MM.1S (cell line): ENCODE data around the gene SMIM31.

Source experiments
- DNase-seq: peaks from one replicate; pipeline ENCODE4 v3.0.0-alpha.2; 2015
- H2AFZ ChIP-seq: fragments of 300-600 bp; sonication (generic); 2 replicates; pipeline ENCODE4 v1.6.0; 2016; ENCODE audit warnings: antibody characterized with exemption, low read length
- H3F3A ChIP-seq: fragments of 300-600 bp; sonication (generic); 2 replicates; pipeline ENCODE4 v1.6.1; 2016; ENCODE audit warnings: mild to moderate bottlenecking, antibody characterized with exemption, low read length, moderate library complexity, mixed read lengths; ENCODE audit not compliant: insufficient read depth
- H3K27ac ChIP-seq: fragments of 300-600 bp; sonication (generic); 2 replicates; pipeline ENCODE4 v1.5.1; 2016; ENCODE audit warnings: mild to moderate bottlenecking, low read length
- H3K27me3 ChIP-seq: fragments of 300-600 bp; sonication (generic); replicated peaks from 2 replicates; pipeline ENCODE4 v1.6.0; 2016; ENCODE audit warnings: low read length; ENCODE audit not compliant: insufficient read depth
- H3K36me3 ChIP-seq: fragments of 300-600 bp; sonication (generic); replicated peaks from 2 replicates; pipeline ENCODE4 v1.6.1; 2016; ENCODE audit warnings: mild to moderate bottlenecking, low read length, mixed read lengths; ENCODE audit not compliant: insufficient read depth
- H3K4me1 ChIP-seq: fragments of 300-600 bp; sonication (generic); 2 replicates; pipeline ENCODE4 v1.6.1; 2016; ENCODE audit warnings: low read length, mixed read lengths
- H3K4me2 ChIP-seq: fragments of 300-600 bp; sonication (generic); 2 replicates; pipeline ENCODE4 v1.6.0; 2016; ENCODE audit warnings: low read depth, low read length
- H3K4me3 ChIP-seq: fragments of 300-600 bp; sonication (generic); 2 replicates; pipeline ENCODE4 v1.5.1; 2016; ENCODE audit warnings: low read length, mixed read lengths
- H3K79me2 ChIP-seq: fragments of 300-600 bp; sonication (generic); 2 replicates; pipeline ENCODE4 v1.6.1; 2016; ENCODE audit warnings: mixed run types, low read length, mixed read lengths
- H3K9ac ChIP-seq: fragments of 300-600 bp; sonication (generic); 2 replicates; pipeline ENCODE4 v1.6.1; 2016; ENCODE audit warnings: low read length, mixed read lengths
- H3K9me2 ChIP-seq: fragments of 300-600 bp; sonication (generic); replicated peaks from 2 replicates; pipeline ENCODE4 v1.6.1; 2016; ENCODE audit warnings: mild to moderate bottlenecking, low read length, mixed read lengths; ENCODE audit not compliant: insufficient read depth
- H3K9me3 ChIP-seq: fragments of 300-600 bp; sonication (generic); replicated peaks from 2 replicates; pipeline ENCODE4 v1.6.1; 2016; ENCODE audit warnings: mild to moderate bottlenecking, low read length, mixed read lengths; ENCODE audit not compliant: insufficient read depth
- H4K20me1 ChIP-seq: fragments of 300-600 bp; sonication (generic); 2 replicates; pipeline ENCODE4 v1.6.1; 2016; ENCODE audit warnings: mild to moderate bottlenecking, low read length, moderate library complexity, mixed read lengths; ENCODE audit not compliant: insufficient read depth
- EZH2 ChIP-seq: fragments of 300-600 bp; sonication (generic); optimal IDR thresholded peaks from 2 replicates; pipeline ENCODE3; 2017; ENCODE audit warnings: low read depth, mild to moderate bottlenecking, antibody characterized with exemption, low read length, mixed read lengths
- EZH2phosphoT487 ChIP-seq: fragments of 300-600 bp; sonication (generic); IDR thresholded peaks from 2 replicates; pipeline ENCODE4 v1.6.1; 2018; ENCODE audit warnings: antibody characterized with exemption, low read length
- TF ChIP-seq, protein P1 (sequence below): fragments of 300-600 bp; sonication (generic); IDR thresholded peaks from 2 replicates; pipeline ENCODE4 v1.5.1; 2016; ENCODE audit warnings: antibody characterized with exemption, low read length, mixed read lengths

The SMIM31 gene

DNA sequence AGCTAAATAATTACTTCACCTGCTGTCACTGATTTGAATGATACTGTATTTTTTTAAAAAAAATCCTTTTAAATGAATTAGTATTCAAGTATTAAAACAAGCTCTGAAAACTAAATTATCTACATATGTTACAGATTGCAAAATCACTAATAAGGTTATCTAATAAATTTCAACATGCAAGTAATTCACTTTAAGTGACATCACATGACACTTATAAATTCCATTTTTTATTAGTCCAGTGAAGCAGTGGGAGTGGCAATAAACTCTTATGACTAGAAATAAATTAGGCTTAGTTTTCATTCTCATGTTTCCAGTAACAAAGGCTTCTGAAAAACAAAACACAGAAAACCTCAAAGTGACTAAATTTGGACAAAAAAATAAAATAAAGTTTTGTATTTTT, 36.3 kb downstream of the SMIM31 start:
- no peak for DNase-seq
- no peaks in the 10 kb centered on the region for H3K4me1 ChIP-seq
- H3K79me2 ChIP-seq, result no peaks in the 10 kb centered on the region
- H3K36me3 ChIP-seq, result no peaks in the 10 kb centered on the region
- H3K9me3 ChIP-seq, result no peaks in the 10 kb centered on the region
- no peaks in the 10 kb centered on the region for H3F3A ChIP-seq
- no peak overlapping the region for H2AFZ ChIP-seq
- H3K27ac ChIP-seq, result no peak overlapping the region
- H3K9me2 ChIP-seq, result no peaks in the 10 kb centered on the region
- H3K4me3 ChIP-seq, result no peak overlapping the region
- no peaks in the 10 kb centered on the region for H4K20me1 ChIP-seq
- no peak overlapping the region for H3K4me2 ChIP-seq
- H3K27me3 ChIP-seq, result no peaks in the 10 kb centered on the region
- no peak for TF ChIP-seq EZH2
- TF ChIP-seq, protein P1, sequence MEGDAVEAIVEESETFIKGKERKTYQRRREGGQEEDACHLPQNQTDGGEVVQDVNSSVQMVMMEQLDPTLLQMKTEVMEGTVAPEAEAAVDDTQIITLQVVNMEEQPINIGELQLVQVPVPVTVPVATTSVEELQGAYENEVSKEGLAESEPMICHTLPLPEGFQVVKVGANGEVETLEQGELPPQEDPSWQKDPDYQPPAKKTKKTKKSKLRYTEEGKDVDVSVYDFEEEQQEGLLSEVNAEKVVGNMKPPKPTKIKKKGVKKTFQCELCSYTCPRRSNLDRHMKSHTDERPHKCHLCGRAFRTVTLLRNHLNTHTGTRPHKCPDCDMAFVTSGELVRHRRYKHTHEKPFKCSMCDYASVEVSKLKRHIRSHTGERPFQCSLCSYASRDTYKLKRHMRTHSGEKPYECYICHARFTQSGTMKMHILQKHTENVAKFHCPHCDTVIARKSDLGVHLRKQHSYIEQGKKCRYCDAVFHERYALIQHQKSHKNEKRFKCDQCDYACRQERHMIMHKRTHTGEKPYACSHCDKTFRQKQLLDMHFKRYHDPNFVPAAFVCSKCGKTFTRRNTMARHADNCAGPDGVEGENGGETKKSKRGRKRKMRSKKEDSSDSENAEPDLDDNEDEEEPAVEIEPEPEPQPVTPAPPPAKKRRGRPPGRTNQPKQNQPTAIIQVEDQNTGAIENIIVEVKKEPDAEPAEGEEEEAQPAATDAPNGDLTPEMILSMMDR, result no peak
- no peak for TF ChIP-seq EZH2phosphoT487
- no peak overlapping the region for H3K9ac ChIP-seq

- no peak overlapping the region for H3K27ac ChIP-seq
- no peaks in the 10 kb centered on the region for H3K9me3 ChIP-seq
- no peaks in the 10 kb centered on the region for H3K9me2 ChIP-seq
- DNase-seq, result no peak
- no peaks in the 10 kb centered on the region for H3K36me3 ChIP-seq
- H3K4me1 ChIP-seq, result no peaks in the 10 kb centered on the region
- no peaks in the 10 kb centered on the region for H3K79me2 ChIP-seq
- no peaks in the 10 kb centered on the region for H3F3A ChIP-seq
- H3K27me3 ChIP-seq, result no peaks in the 10 kb centered on the region
- no peak overlapping the region for H3K4me2 ChIP-seq
- TF ChIP-seq EZH2phosphoT487 (no peak), EZH2 (no peak)
- TF ChIP-seq, protein P1, result no peak
- no peak overlapping the region for H3K9ac ChIP-seq
- no peak overlapping the region for H3K4me3 ChIP-seq
- no peaks in the 10 kb centered on the region for H4K20me1 ChIP-seq
- H2AFZ ChIP-seq, result no peak overlapping the region
These were observed 45.5 kb downstream of the SMIM31 start for GRCh38 chr4:164799410-164799809.

- Histone ChIP-seq H3K27me3 (no peaks in the 10 kb centered on the region), H3K79me2 (no peaks in the 10 kb centered on the region), H3K9me2 (no peaks in the 10 kb centered on the region), H3K4me3 (no peak overlapping the region), H3K27ac (no peak overlapping the region), H3K9ac (no peak overlapping the region), H3K36me3 (no peaks in the 10 kb centered on the region), H4K20me1 (no peaks in the 10 kb centered on the region), H3K9me3 (no peaks in the 10 kb centered on the region), H3K4me2 (no peak overlapping the region), H3F3A (no peaks in the 10 kb centered on the region), H2AFZ (no peak overlapping the region), H3K4me1 (no peaks in the 10 kb centered on the region)
- no peak for DNase-seq
- TF ChIP-seq EZH2 (no peak), EZH2phosphoT487 (no peak)
- TF ChIP-seq, protein P1, result no peak
These were observed 46.9 kb downstream of the SMIM31 start for GRCh38 chr4:164800786-164801185.
